Fibroblast of the aortic adventitia (primary cell): Measurements from ENCODE around the gene RNF220. TPM values are rescaled to one million over a fixed set of nuclear protein-coding genes. Genes with fewer than 3 reads are reported as not detected.
"Not testable (repeated sequence)": the region's sequence is repeated elsewhere in the genome, so short reads cannot be mapped to it uniquely, and the experiment has no call there.

Source experiments
- DNase-seq: peaks from one replicate; pipeline ENCODE4 v3.0.0-alpha.2; 2010; ENCODE audit warnings: low read depth
- H3K4me3 ChIP-seq: 2 replicates; pipeline ENCODE4 v1.5.1; 2011; ENCODE audit warnings: low read depth, mild to moderate bottlenecking, control low read depth, low read length, moderate library complexity
- CTCF ChIP-seq: IDR thresholded peaks from 2 replicates; pipeline ENCODE4 v1.5.1; 2011; ENCODE audit warnings: mild to moderate bottlenecking, low read length, control low read depth, inconsistent platforms; ENCODE audit not compliant: insufficient read depth
- small RNA-seq: library from RNA; depleted of rRNA; stranded (forward); fragments of <200 nt; gene quantifications from one replicate; pipeline ENCODE3, GENCODE V24; 2012
- total RNA-seq: library from RNA; depleted of rRNA; stranded (reverse); fragments of >200 nt; gene quantifications from 2 replicates; pipeline ENCODE4 v1.2.3, GENCODE V29; 2012; ENCODE audit warnings: low replicate concordance

The RNF220 gene
- total RNA-seq, 1 donor = 51.2 TPM

DNA sequence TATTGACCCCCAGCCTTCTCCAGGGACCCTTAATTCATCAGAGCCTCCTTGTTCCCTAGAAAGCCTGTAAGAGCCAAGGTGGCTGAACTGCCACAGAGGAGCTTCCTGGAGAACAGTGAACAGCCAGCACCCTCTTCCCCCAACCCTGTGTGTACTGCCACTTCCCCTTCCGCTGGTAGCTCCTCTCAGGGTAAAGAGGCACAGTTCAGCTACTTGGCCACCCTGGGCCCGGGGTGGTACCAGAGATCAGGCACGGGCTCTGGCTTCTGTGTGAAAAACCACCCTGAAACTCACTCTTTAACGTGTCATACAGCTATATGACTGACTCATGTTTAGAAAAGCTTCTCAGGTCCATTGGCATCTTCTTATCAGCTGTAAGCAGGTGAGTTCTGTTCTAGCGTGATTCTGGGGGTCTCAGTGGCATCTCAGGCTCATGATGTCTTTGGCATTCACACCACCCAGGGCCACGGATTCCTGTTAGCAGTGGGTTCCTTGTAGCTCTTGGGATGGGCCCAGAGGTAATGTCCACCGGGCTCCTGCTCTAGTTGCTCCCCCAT, 291.8 kb downstream of the RNF220 start:
- TF ChIP-seq CTCF = no peak
- no peak for DNase-seq
- H3K4me3 ChIP-seq = no peak overlapping the region

GRCh38 chr1:44698138-44698537, 293.1 kb downstream of the RNF220 start:
- H3K4me3 ChIP-seq = no peak overlapping the region
- no peak for TF ChIP-seq CTCF
- DNase-seq = no peak

- H3K4me3 ChIP-seq, DNase-seq: not testable (repeated sequence)
Measured at GRCh38 chr1:44699375-44699774, 294.3 kb downstream of the RNF220 start.

DNA sequence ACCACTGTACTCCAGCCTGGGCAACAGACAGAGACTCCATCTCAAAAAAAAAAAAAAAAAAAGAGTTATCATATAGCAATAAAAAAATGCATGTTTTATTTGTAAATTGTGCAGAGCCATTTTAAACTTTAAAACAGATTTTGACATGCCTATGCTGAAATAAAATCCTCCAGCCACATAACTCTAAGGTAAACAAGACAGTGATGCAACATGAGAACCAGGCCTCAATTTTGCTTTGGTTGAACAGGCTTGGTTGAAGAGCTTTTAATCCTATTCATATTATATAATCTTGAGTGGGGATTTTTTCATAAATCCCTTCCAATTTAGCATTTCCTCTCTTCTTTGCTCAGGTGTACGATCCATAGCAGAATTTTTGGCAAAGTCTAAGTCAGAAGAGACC, 295.5 kb downstream of the RNF220 start:
- DNase-seq = no peak
- H3K4me3 ChIP-seq = no peak overlapping the region
- no peak for TF ChIP-seq CTCF

DNA sequence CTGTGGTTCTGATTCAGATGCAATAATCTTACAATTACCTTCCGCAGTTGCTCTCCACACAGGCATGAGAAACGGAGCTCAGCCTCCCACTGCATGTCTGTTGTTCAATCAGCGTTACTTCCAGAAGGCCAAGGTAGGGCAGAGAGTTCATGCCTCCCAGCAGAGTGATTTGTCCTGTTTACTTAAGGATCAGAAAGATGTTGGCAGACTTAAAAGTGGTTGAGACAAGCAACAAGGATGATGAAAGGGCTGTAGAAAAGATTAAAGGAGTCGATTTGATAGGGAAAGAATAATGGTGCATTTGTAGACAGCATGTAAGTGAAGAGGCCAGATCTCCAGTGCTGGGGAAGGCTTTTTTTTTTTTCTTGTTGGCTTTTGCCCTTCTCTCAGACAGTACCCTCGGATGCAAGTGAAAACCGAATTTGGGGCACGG, 296.1 kb downstream of the RNF220 start:
- TF ChIP-seq CTCF = no peak
- H3K4me3 ChIP-seq = no peak overlapping the region
- no peak for DNase-seq

Small RNA genes lying within 50 kb of the gene (small RNA-seq; reads per million reads assigned to genes)
- 0.25 reads per million for gene MIR5584
- gene RNU6-369P = not detected

Other genes with a start within 250 kb of the RNF220 start
- gene DMAP1, start 191.8 kb upstream of the RNF220 start, total RNA-seq = 19.8 and 29.2 TPM in 2 replicates
- 50.0 and 64.3 TPM in 2 replicates for gene ERI3, start 50.0 kb upstream of the RNF220 start, total RNA-seq